PC-3 (cell line): ENCODE results near the gene DDX53. TPM values are rescaled to one million over a fixed set of nuclear protein-coding genes. Genes with fewer than 3 reads are reported as not detected.

Experiments used
- ATAC-seq: fragments of 200-7000 bp; cut with Tn5 transposase; 2 replicates; pipeline ENCODE4 v1.9.1; 2020; ENCODE audit warnings: mild to moderate bottlenecking, moderate library complexity
- BruUV-seq: library from RNA; stranded (reverse); fragments of 400-500 nt; replicated peaks from 2 replicates; lab custom pipeline; 2021; lab: Mats Ljungman, UMichigan
- CTCF ChIA-PET: fragments of 300-600 bp; sonication (Branson Sonifier 250); formaldehyde crosslinking; loops from one replicate; lab custom pipeline; 2022; ENCODE audit warnings: antibody characterized with exemption; lab: Charles Lee
- POLR2A ChIA-PET: fragments of 300-600 bp; sonication (Branson Sonifier 250); formaldehyde crosslinking; loops from one replicate; lab custom pipeline; 2022; ENCODE audit warnings: antibody characterized with exemption; ENCODE audit not compliant: unreplicated experiment; lab: Charles Lee
- DNase-seq: peaks from one replicate; pipeline ENCODE4 v3.0.0-alpha.2; 2015
- H2AFZ ChIP-seq: fragments of 300-600 bp; sonication (generic); 2 replicates; pipeline ENCODE4 v1.6.0; 2016; ENCODE audit warnings: antibody characterized with exemption, low read length
- H3F3A ChIP-seq: fragments of 300-600 bp; sonication (generic); one replicate; pipeline ENCODE4 v1.6.0; 2017; ENCODE audit warnings: antibody characterized with exemption, low read length, control low read depth, mild to moderate bottlenecking; ENCODE audit not compliant: unreplicated experiment
- H3K27ac ChIP-seq: fragments of 300-600 bp; sonication (generic); 2 replicates; pipeline ENCODE4 v1.5.1; 2016; ENCODE audit warnings: mild to moderate bottlenecking, low read length
- H3K27me3 ChIP-seq: fragments of 300-600 bp; sonication (generic); 2 replicates; pipeline ENCODE4 v1.6.1; 2016; ENCODE audit warnings: low read length, mixed read lengths
- H3K36me3 ChIP-seq: fragments of 300-600 bp; sonication (generic); 2 replicates; pipeline ENCODE4 v1.6.1; 2016; ENCODE audit warnings: low read depth, mixed run types, low read length, mixed read lengths
- H3K4me1 ChIP-seq: fragments of 300-600 bp; sonication (generic); 2 replicates; pipeline ENCODE4 v1.5.1; 2016; ENCODE audit warnings: low read length; ENCODE audit not compliant: insufficient read depth
- H3K4me2 ChIP-seq: fragments of 300-600 bp; sonication (generic); 2 replicates; pipeline ENCODE4 v1.6.0; 2016; ENCODE audit warnings: low read length
- H3K4me3 ChIP-seq: fragments of 300-600 bp; sonication (generic); 2 replicates; pipeline ENCODE4 v1.5.1; 2016; ENCODE audit warnings: mild to moderate bottlenecking, low read length, mixed read lengths
- H3K79me2 ChIP-seq: fragments of 300-600 bp; sonication (generic); 2 replicates; pipeline ENCODE4 v1.6.1; 2017; ENCODE audit warnings: low read length, mixed read lengths
- H3K9ac ChIP-seq: fragments of 300-600 bp; sonication (generic); 2 replicates; pipeline ENCODE4 v1.6.0; 2016; ENCODE audit warnings: mild to moderate bottlenecking, low read length
- H3K9me2 ChIP-seq: fragments of 300-600 bp; sonication (generic); replicated peaks from 2 replicates; pipeline ENCODE4 v1.6.1; 2016; ENCODE audit warnings: mixed run types, low read length, mixed read lengths
- H3K9me3 ChIP-seq: fragments of 300-600 bp; sonication (generic); 2 replicates; pipeline ENCODE4 v1.6.1; 2016; ENCODE audit warnings: low read length, mixed read lengths
- H4K20me1 ChIP-seq: fragments of 300-600 bp; sonication (generic); 2 replicates; pipeline ENCODE4 v1.6.1; 2016; ENCODE audit warnings: low read length, mixed read lengths
- EZH2 ChIP-seq: fragments of 300-600 bp; sonication (generic); IDR thresholded peaks from one replicate; pipeline ENCODE4 v1.6.1; 2017; ENCODE audit warnings: antibody characterized with exemption, mild to moderate bottlenecking, low read length; ENCODE audit not compliant: unreplicated experiment
- EZH2phosphoT487 ChIP-seq: fragments of 300-600 bp; sonication (generic); IDR thresholded peaks from 2 replicates; pipeline ENCODE4 v1.6.1; 2018; ENCODE audit warnings: mild to moderate bottlenecking, antibody characterized with exemption, low read length, borderline replicate concordance
- intact Hi-C: fragments of 100-400 bp; cut with micrococcal nuclease; formaldehyde crosslinking; loops from 2 replicates; pipeline ENCODE4 v1.9.0; 2023
- total RNA-seq: library from RNA; depleted of rRNA; stranded (reverse); fragments of >200 nt; gene quantifications from 2 replicates; pipeline ENCODE4 v1.2.3, GENCODE V29; 2014
- TF ChIP-seq, protein P1 (sequence below): fragments of 300-600 bp; sonication (generic); conservative IDR thresholded peaks from 2 replicates; pipeline ENCODE4 v1.5.1; 2017; ENCODE audit warnings: antibody characterized with exemption, low read depth, mild to moderate bottlenecking, low read length

DDX53 gene
- total RNA-seq, 1 experiment from 2014 or later = not detected

DNA sequence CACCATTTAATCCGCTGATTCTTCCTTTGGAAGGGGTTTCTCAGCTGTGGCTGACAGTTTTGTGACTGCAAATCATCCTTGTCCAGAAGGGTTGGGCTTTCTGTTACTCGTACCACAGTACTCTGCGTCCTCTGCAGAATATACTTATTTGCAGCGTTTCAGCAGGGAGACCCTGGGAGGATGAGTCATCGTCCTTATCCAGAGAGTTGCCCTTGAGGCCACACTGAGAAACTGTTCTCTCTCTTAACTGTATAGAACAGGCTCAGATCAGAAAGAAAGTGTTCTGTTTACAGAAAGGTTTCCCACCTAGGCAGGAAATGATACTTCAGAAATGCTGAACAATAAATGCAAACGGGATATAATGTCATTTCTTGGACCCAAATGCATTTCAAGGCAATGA is 47.8 kb upstream of the DDX53 start:
- no peak overlapping the region for H3K4me2 ChIP-seq
- CTCF ChIA-PET = no interaction called here

DNA sequence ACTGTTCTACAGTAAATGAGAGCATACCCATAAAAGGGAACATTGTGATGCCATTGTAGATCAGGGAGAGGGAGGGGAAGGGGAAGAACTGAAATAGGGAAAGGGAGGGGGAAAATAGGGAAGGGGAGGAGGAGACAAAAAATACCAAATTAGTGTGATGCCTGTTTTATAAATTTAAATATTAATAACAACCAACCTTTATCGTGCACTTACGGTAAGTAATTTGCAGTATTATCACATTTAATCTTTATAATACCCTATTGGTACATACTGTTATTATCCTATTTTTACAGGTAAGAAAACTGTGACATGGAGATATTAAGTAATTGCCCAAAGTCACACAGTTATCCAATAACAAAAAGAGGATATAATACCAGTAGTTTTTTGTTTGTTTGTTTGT is 41.5 kb upstream of the DDX53 start:
- H3K4me2 ChIP-seq = no peak overlapping the region
- CTCF ChIA-PET = no interaction called here
- no TSS peak for BruUV-seq
- no peaks in the 10 kb centered on the region for H3K36me3 ChIP-seq
- H3K4me3 ChIP-seq = no peak overlapping the region
- H3K79me2 ChIP-seq = no peaks in the 10 kb centered on the region
- H3K27ac ChIP-seq = no peak overlapping the region
- no peak for TF ChIP-seq EZH2
- no peaks in the 10 kb centered on the region for H3K9me2 ChIP-seq
- intact Hi-C loops = no loop called here
- POLR2A ChIA-PET = no interaction called here
- H3K9me3 ChIP-seq = no peaks in the 10 kb centered on the region
- H3K4me1 ChIP-seq = no peaks in the 10 kb centered on the region
- no peaks in the 10 kb centered on the region for H3F3A ChIP-seq
- no peak for DNase-seq
- no peak overlapping the region for H3K9ac ChIP-seq
- H2AFZ ChIP-seq = no peak overlapping the region
- no peak for ATAC-seq
- H3K27me3 ChIP-seq = no peaks in the 10 kb centered on the region
- no peaks in the 10 kb centered on the region for H4K20me1 ChIP-seq

More for the DNA sequence above, 47.8 kb upstream of the DDX53 start:
- no peaks in the 10 kb centered on the region for H3K36me3 ChIP-seq
- no peaks in the 10 kb centered on the region for H3K27me3 ChIP-seq
- H3K79me2 ChIP-seq = no peaks in the 10 kb centered on the region
- DNase-seq (peak; percentile 23), ATAC-seq (peak; percentile 57)
- no peaks in the 10 kb centered on the region for H4K20me1 ChIP-seq
- no peak overlapping the region for H3K27ac ChIP-seq
- no peaks in the 10 kb centered on the region for H3K9me3 ChIP-seq
- H3F3A ChIP-seq = no peaks in the 10 kb centered on the region
- intact Hi-C loops = no loop called here
- H3K9me2 ChIP-seq = no peaks in the 10 kb centered on the region
- peaks cover 20% of the 10 kb centered on the region for H3K4me1 ChIP-seq
- POLR2A ChIA-PET = no interaction called here
- BruUV-seq = no TSS peak
- TF ChIP-seq, protein P1, sequence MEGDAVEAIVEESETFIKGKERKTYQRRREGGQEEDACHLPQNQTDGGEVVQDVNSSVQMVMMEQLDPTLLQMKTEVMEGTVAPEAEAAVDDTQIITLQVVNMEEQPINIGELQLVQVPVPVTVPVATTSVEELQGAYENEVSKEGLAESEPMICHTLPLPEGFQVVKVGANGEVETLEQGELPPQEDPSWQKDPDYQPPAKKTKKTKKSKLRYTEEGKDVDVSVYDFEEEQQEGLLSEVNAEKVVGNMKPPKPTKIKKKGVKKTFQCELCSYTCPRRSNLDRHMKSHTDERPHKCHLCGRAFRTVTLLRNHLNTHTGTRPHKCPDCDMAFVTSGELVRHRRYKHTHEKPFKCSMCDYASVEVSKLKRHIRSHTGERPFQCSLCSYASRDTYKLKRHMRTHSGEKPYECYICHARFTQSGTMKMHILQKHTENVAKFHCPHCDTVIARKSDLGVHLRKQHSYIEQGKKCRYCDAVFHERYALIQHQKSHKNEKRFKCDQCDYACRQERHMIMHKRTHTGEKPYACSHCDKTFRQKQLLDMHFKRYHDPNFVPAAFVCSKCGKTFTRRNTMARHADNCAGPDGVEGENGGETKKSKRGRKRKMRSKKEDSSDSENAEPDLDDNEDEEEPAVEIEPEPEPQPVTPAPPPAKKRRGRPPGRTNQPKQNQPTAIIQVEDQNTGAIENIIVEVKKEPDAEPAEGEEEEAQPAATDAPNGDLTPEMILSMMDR = no peak
- TF ChIP-seq EZH2phosphoT487 (no peak), EZH2 (no peak)
- H3K4me3 ChIP-seq = no peak overlapping the region
- H3K9ac ChIP-seq = no peak overlapping the region
- no peak overlapping the region for H2AFZ ChIP-seq

DNA sequence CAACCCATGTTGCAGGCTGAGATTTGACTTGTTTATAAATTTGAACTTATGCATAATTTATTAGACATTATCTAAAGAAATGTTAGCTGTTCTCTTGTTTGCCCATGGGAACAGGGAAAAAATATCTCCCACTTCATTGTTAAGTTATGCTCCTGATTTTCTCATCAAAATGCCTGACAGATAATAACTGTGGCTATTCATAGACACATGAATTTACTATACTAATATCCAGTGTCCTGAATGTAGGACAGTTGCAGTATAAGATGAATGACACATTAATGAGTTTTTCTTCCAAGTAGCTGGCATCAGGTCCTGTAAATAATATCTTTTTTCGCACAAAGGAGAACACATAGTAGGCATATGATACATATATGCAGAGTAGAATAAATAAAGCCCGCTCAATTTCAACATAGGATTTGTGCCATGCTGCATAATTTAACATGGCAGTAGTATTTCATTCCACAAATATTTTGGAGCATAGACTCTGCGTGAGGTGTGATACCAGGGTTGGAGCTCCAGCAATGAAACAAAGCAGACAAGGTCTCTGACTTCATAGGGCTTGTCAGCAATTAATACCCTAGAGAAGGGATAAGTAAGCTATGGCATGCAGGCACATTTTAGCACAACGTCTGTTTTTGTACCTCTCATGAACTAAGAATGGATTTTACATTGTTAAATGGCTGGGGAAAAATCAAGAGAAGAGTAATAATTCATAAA is 40.4 kb upstream of the DDX53 start:
- H3K27me3 ChIP-seq = no peaks in the 10 kb centered on the region
- no peak overlapping the region for H3K9ac ChIP-seq
- CTCF ChIA-PET = no interaction called here
- H3K79me2 ChIP-seq = no peaks in the 10 kb centered on the region
- DNase-seq (no peak), ATAC-seq (no peak)
- H3K36me3 ChIP-seq = no peaks in the 10 kb centered on the region
- no peak overlapping the region for H3K27ac ChIP-seq
- H3F3A ChIP-seq = no peaks in the 10 kb centered on the region
- H3K9me3 ChIP-seq = no peaks in the 10 kb centered on the region
- intact Hi-C loops = no loop called here
- H4K20me1 ChIP-seq = no peaks in the 10 kb centered on the region
- BruUV-seq = no TSS peak
- H3K4me1 ChIP-seq = no peaks in the 10 kb centered on the region
- no peak overlapping the region for H2AFZ ChIP-seq
- TF ChIP-seq EZH2 = no peak
- no peak for TF ChIP-seq EZH2phosphoT487
- TF ChIP-seq, protein P1 = no peak
- H3K4me2 ChIP-seq = no peak overlapping the region
- POLR2A ChIA-PET = no interaction called here
- H3K4me3 ChIP-seq = no peak overlapping the region
- H3K9me2 ChIP-seq = no peaks in the 10 kb centered on the region
